ENCODE data around the gene FEN1.

The FEN1 gene

DNA sequence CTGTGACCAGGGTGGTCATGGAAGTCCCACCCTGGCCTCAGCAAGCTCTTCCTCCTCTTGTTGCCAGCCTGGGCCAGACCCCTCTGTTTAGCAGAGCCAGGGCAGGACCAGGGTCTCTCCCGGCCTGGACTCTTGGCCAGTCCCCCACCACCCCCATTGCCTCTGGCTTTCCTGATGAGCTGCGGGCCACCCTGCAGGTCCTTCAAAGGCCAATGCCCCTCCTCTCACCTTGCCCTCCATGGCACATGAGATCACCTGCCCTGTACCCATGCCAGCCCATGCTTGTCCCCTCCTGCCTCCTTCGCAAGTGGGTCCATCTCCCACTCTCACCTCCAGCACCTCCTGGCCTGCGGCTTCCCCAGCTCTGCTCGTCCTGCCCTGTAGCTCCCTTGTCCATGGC, 45.8 kb downstream of the FEN1 start:
- no peak for FAIRE-seq

GRCh38 chr11:61838921-61839320, 46.2 kb downstream of the FEN1 start:
- FAIRE-seq (no peak), DNase-seq (ENCODE audit: extremely low spot score, insufficient read length, low read depth) (no peak)

More for the DNA sequence above, 45.8 kb downstream of the FEN1 start:
- no peak for DNase-seq (ENCODE audit: extremely low spot score, insufficient read length, low read depth)

- DNase-seq (ENCODE audit: extremely low spot score, insufficient read length, low read depth) (no peak), FAIRE-seq (no peak)
These were observed 47.0 kb downstream of the FEN1 start for GRCh38 chr11:61839742-61840141.

- no peak for FAIRE-seq
- DNase-seq (ENCODE audit: extremely low spot score, insufficient read length, low read depth) = no peak
These were observed 47.7 kb downstream of the FEN1 start for GRCh38 chr11:61840371-61840770.

GRCh38 chr11:61841636-61842527, 49.2 kb downstream of the FEN1 start:
- FAIRE-seq (no peak), DNase-seq (ENCODE audit: extremely low spot score, insufficient read length, low read depth) (no peak)

- FAIRE-seq (no peak), DNase-seq (ENCODE audit: extremely low spot score, insufficient read length, low read depth) (no peak)
These were observed 49.8 kb downstream of the FEN1 start for GRCh38 chr11:61842528-61842820.

- DNase-seq (ENCODE audit: extremely low spot score, insufficient read length, low read depth) = no peak
- FAIRE-seq = no peak
These were observed 52.3 kb downstream of the FEN1 start for GRCh38 chr11:61844909-61845565.

- DNase-seq (ENCODE audit: extremely low spot score, insufficient read length, low read depth) (no peak), FAIRE-seq (no peak)
These were observed 53.8 kb downstream of the FEN1 start for GRCh38 chr11:61846362-61847020.
